NCI-H1048 (cell line): ENCODE measurements around the gene CCDC188.

ENCODE experiments used
- DNase-seq: peaks from one replicate; lab custom pipeline; 2025; lab: John Stamatoyannopoulos, UW

CCDC188 gene

DNA sequence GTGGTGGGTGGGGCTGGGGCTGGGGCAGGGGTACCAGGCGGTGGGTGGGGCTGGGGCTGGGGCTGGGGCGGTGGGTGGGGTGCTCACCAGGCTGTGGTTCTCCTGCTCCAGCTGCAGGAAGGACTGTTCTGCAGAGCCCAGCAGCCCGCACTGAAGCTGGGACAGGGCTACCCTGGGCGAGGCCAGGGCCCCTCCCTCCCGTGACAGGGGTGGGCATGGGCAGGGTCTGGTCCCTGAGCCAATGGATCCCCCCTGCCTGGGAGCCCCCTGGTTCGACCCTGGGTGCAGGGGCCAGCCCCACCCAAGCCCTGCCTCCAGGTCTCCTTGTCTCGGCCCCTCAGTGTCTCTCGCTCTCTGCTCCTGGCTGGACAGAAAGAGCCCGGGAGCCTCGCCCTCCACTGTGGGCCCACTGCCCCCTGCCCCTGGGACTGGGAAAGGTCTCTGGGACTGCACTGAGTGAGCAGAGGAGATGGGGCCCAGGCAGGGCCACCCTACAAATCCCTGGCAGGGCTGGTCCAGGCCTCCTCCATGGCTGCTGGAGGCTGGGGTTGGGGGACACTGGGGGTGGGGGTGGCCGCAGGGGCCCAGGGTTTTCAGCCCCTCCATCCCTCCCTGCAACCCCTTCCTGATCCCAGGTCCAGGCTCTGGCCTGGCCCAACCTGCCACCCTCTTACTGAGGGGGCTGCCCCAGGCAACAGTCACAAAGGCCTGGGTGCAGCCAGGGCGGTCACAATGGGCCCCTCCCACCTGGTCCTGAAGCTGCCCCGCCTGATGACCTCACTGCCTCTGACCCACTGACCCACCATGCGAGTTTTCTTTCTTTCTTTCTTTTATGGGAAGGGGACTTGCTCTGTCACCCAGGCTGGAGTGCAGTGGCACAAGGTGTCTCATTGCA, at the start of gene CCDC188:
CCDC188 (minus strand) TSS at position 675 of the 895 bp plus-strand sequence; CDS start at position 606, 69 bp downstream.
- no peak for DNase-seq

DNA sequence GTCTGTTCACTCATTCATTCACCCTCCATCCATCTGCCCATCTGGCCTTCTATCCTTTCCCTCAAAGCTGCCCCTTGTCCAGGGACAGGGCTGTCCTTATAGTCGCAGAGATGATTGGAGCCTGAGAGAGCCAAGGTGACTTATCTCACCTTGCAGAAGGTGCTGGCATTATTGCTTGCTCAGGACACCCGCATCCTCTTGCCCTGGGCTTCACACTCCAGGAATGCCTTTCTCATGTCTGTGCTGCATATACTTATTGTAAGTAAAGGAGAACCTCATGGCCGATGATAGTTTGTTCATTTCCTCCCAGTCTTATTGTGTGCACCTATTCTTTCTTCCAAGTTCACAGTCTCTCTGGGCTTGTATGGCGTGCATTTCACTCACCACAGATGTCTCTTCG, 49.1 kb upstream of the CCDC188 start:
- DNase-seq = no peak

DNA sequence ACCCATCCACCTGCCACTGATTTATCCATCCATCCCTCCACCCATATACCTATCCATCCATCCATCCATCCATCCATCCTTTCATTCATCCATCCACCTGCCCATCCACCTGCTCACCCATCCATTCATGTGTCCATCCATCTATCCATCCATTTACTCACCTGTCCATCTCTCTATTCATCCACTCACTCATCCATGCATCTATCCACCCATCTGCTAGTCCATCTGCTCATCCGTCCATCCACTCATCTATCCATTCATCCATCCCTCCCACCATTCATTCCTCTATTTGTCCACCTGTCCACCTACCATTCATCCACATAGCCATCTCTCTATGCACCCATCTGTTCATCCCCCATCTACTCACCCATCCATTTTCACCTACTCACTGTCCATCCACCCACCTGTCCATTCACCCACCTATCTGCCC, 48.6 kb upstream of the CCDC188 start:
- DNase-seq = no peak

DNA sequence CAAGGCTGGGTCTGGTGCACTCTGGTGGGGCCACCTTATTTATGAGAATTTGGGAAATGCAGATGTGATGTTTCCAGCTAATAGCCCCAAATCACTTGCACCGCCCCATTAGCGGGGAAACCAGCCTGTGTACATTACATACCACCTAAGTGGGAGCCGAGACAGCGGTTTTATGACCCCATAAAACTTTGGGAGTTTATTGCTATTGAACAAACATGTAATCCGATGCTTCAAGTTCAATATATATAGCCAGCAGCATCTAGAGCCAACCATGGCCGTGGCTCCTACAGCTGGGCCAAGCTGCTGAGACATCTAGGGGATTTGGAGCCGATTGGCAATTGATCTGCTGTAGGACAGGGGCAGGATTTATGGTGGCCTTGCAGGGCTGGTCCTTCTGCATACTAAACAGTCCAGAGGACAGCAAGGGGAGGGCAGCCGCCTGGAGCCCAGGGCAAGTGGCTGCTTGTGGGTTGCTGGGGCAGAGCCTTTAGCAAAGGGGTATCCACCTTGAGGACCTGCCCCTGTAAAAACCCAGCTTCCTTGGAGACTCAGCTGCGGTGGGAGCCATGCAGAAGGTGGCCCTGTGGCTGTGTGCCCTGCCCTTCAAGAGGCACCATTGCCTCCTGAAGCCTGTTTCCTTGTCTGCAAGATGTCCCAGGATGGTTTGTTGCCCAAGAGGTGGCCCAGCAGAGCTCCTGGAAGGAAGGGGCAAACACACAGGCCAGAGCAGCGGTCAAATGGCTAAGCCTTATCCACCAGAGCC, 47.9 kb upstream of the CCDC188 start:
- DNase-seq = no peak

DNA sequence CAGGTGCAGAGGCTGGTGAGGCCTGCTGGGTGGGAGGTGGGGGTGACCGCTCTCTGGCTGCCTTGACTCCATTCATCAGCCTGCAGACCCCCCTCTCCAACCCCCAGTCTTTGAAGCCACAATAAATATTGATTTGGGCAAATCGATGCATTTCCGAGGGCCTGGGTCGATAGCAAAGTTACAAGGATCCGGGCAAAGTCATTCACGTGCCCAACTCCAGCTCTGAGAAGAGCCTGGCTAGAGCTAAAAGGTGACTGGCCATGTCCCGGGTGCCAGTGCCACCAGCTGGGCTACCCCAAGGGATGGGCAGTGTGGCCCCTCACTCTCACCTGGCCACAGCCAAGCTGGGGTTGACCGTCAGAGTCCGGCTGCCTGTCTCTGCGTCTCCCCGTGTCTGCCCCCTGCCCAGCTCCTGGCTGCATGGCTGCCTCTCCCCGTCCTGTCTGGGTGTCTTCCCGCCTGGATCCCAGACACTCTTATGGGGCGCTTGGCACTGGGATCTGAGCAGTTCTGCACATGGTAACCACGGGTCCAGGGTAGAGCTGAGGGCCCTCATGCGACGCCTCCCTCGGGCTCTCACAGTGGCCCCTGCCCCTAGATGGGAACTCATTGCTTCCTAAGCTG, 46.7 kb upstream of the CCDC188 start:
- DNase-seq = no peak

DNA sequence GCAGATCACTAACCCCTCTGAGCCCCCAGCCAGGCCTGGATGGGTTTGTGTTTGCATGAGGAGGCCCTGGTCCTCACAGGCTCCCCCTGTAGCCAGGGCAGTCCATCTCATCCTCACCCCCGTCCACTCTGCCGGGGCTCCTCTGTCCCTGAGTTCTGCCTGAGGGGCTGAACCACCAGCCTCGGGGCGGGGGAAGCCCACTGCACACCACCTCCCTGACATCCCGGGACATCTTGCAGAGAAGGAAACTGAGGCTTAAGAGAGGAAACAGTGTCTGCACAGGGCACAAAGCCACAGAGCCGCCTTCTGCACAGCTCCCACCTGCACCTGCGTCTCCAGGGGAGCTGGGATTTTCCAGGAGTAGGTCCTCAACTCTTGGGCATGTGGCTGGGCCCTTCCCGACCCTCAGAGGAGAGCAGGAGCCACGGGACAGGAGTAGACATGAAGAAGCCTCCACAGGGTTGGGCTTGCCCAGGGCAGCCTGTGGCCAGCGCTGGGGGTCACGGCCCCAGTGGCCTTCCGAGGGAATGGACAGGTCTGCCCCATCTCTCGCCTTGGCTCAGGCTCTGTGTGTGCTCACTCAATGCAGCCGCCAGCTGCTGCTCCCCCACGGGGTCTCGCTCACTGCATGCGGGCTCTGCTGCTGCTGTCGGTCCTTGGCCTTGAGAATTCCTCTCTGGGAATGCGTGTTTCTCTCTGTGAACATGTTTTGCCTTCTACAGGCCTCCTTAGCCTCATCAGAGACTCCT, 45.4 kb upstream of the CCDC188 start:
- no peak for DNase-seq

DNA sequence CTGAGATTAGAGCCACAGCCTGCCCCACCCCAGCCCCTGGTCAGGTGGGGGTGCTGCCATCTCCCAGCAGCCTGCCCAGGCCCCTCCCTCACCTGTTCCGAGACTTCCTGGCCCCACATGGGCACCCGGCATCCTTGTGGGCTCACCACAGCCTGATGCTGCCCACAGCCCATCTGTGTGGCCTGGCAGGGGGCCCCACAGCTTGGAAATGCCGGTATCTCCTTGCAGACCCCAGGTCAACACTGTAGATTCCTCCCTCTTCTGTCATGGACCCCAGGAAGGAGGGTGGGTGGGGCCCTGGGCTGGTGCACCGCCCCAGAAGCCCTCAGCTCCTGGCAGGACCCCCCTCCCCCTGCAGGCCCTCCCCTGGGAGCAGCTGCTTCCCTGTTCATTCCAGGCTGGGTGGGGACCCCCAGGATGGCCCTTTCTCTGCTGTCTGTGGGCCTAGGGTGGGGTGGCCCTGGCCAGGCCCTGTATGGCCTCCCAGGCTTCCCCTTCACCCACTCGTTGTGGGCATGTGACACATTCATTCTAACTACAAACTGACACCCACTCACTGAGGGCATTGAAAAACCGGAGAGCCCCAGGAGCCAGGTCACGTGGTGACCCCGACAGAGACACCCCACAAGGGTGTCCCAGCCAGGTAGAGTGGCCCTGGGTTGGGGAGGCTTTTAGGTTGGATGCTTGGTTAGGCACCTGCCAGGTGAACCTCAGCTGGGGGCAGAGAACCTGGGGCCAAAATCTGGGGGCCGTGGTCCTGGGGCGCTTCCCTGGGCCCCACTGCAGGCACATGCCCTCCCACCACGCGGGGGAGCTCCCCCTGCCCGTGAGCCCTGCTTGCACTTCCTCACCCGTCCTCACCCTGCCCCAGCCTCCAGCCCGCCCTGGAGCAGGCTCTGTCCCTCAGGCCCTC, 44.1 kb upstream of the CCDC188 start:
- DNase-seq = no peak

DNA sequence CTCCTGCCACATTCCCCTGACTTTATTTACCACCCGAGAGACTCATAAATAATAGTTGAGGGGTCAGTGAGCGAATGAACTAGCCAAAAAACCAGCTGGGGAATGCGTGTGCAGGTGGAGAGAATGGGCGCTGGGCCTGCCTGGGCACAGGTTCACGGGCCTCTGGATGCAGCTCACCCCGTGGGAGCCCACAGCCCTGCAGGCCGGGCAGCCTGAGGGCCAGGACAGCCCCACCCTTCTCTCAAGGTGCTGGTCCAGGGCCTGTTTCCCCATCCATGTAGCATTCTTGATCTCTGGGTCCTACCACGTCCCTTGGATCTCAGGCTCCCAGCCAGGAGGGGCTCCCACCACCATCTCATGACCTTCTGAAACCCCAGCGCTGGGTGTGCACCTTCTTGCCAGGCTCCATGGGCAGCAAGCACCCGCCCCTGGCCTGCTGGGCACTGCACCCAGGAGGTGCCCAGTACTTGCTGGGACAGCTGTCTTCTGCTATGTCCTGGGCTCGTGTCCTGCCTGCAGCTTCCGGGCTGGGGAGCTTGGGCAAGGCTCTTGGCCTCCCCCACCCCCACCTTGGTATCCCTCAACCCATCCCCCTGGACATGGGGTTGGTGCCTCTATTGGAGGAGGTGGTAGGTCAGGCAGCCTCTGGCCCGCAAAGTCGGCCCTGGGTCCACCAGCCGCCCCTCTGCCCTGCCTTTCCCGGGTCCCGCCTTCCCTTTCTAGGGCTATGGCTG, 43.1 kb upstream of the CCDC188 start:
- no peak for DNase-seq

DNA sequence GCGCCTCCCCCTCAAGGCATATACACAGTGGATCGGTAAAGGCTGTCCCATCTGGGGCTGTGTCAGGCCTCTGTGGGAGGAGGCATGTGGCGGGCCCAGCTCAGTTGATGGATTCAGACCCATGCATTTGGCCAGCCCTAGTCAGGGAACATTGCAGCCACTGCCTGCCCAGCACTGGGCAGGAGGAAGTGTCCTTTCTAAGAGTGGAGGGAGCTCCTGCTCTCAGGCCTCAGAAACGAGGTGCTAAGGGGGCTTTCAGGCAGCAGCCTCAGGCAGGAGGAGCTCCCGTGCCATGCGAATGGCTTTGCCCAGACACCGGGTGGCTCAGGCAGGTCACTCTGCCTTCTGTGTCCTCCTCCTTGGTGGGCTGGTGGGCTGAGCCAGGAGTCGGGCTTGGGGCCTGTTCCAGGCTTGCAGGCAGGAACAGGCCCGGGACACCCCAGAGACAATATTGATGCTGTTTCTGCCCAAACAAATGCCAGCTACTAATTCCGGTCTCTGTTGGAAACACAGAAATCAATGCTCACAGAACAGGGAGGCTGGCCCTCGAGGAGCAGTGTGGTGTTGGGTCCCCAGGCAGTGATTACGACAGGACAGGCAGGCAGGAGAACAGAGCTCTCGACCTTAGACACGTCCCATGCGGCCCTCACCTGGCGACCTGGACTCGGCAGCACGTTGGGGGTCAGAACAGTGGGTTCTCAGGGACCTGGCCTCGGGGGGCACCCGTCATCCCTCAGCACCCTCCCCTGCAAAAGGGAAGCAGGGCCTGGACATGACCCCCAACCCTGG, 42.3 kb upstream of the CCDC188 start:
- DNase-seq = no peak

DNA sequence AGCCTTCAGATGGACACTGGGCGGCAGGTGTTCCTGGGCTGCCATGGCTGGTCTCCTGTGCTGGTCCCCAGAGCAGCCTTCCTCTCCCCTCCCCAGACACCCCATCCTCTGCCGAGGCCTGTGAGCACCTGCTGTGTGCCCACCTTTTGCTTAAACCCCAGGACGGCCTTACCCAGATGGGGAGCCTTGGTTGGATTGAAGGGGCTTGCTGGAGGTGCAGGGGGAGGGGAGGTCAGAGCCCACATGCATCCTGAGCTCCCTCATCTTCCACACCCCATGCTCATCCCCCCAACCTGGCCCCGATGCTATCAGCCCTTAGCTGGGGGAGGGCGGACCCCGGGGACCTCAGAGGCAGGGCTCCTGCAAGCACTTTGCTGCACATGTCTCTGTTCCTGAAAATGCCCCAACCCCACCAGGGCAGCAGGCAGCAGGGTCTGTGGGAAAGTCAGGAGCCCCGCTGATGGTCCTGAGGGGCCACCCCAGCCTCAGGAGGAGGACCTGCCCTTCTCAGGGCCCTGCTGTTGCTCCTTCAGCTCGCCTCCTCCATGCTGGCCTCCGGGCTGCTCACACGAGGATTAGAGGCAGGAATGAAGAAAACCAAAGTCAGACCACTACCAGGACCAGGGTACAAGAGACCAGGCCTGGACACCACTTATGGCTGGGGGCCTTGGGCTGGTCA, 41.6 kb upstream of the CCDC188 start:
- DNase-seq = no peak

DNA sequence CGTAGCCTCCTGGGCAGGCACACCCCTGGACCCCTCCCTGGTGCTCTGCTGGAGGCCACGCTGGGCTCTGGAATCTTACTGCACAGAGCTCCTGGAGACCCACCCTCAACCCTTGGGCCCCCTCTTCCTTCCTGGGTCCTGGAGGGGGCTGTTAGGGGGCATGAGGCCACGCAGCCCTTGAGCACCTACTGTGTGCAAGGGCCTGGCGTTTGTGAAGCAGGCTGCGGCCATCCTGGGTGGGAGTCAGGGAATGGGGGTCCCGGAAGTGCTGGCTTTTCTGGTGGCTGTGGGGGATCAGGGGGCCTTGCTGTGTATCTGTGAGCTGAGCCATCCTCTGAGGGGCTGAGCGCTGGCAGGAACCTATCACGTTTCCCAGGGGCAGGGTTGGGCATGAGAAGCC, 40.9 kb upstream of the CCDC188 start:
- DNase-seq = no peak

DNA sequence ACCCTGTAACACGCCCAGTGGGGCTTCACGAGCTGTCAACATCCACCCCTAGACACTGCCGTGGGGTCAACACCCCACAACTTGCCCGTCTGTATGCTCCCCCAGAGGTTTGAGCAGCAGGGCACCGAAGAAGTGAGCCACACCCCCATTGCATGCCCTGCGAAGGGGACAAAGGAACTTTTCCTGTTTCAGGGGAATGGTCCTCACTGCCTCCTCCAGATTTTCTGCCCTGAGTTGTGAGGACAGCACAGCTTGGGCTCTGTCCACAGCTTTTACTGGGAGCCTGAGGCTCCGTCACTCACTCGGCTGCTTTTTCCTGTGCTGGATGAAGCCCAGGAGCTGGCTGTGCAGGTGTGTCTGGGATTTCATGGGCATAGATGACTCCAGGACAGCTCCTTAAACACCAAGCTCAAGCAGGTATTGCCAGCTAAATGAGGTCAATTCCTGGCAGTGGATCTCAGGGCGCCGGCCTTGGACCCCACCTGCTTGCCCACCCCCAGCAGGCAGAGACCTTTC, 40.2 kb upstream of the CCDC188 start:
- no peak for DNase-seq

DNA sequence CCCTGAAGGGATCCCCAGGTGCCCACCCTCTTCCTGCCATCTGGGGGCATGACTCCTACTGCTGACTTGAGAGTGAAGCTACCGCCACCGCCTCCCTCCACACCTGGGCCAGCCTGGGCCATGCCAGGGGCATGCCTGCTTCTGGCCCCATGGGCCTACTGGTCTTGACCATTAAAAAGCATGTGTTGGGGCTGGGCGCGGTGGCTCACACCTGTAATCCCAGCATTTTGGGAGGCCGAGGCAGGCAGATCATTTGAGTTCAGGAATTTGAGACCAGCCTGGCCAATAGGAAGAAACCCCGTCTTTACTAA, 37.7 kb upstream of the CCDC188 start:
- no peak for DNase-seq

DNA sequence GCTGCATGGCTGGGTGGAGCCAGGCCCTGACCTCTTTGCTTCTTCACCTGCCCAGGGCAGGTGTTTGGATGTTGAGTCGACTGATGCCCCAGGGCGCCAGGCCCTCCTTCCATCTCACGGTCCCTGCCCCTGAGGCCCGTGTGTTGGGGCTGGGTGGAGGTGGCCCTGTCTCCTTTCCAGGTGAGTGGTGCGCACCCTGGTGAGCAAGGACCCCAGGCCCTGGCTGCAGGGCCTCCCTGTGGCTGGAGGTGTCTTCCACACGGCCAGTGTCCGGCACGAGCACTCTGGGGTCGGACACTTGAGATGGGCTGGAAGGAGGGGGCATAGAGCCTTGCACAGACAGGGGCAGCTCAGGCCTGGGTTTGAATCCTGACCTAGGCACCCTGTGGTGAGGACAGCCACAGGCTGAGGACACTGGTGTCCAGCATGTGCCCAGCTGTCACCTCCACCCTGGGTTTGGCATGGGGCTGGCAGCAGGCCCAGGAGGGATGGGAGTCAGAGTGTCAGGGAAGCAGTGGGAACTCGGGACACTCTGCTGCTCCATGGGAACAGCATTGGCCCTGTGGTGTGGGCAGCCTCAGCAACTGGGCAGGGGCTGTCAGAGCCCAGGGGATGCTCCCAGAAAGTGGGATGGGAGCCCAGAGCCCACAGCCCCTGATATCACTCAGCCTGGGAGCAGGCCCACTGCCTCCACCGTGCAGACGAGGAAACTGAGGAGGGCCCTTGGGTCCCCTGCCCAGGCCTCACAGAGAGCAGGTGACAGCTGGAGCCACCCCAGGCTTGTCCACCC, 37.1 kb upstream of the CCDC188 start:
- DNase-seq = no peak

DNA sequence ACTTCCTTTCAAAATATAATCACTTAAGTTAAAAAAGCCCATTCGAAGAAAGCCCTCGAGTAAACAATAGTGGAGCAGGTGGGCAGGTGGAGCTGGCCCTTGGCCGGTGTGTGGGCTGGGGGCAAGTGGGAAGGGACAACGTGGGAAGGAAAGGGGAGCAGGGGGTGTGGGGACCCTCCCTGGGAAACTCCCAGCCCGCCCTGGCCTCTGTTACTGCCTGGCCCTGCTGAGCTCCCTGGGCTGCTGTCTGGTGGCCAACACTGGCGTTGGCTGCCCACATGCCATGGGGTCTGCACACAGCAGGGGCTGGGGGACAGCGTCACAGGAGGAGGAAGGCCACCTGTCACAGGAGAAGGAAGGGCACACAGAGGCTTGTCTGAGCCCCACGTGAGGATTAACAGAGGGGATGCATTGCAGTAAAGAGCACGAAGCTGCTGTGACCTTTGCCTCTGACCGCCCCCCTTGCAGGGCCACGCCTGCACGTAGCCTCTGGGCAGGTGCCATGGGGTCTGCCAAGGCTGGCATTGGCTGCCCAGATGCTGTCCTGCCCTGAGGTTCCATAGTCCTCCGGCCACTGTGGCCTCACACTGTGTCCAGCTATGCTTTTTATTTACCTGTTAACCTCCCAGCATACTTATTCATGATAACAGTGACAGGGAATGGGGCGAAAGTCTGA, 36.2 kb upstream of the CCDC188 start:
- DNase-seq = no peak

DNA sequence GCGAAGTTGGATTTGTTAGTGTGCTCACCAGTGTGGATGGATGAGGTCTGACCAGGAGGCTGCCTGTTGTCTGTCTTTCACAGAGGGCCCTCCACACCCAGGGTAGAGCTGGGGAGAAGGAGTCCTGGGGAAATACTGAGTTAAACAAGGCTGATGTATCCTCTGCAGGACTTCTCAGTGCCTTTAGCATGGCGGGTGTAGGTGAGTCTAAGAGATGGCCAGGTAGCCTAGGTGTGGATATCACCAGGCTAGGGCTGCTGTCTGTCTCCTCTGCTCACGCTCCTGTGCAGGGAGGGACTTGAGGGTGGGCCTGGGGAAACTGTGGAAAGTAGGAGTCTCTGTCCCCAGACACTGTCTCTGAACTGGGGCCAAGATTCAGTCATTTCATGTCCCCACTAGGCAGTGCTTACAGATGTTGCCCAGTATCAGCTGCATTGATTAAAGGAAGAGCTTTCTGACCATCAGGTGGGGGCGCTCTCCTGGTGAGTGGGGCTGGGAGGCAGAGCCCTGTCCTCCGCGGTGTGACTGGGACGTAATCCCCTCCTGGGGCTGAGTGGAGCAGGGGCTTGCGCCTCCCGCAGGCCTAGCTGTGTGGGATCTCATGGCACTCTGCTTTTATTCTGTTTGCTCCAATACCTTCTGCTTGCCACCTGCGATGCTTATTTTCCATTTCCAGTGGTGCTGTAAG, 35.5 kb upstream of the CCDC188 start:
- no peak for DNase-seq

DNA sequence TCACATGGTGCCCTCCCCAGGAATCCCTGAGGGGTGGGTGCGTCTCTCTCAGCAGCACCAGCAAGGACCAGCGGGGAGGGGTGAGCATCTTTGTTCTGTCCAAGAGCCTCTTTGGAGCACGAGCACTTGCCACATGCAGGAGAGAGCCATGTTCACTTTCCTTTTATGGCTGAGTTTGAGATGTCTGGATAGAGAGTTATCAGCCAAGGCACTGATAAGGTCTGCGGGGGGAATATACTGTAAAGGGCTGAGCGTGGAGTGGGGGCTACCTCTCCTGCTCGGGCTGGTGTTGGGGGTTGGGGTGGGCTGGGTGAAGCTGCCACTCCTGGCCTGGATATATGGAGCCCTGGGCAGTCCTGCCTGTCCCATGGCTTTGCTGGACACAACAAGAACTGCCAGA, 34.9 kb upstream of the CCDC188 start:
- no peak for DNase-seq
